Neural progenitor cell (in vitro differentiated cells): ENCODE measurements around the gene ALKBH2.

Experiments used
- EZH2 ChIP-seq: fragments of 200-600 bp; sonication (generic); IDR thresholded peaks from 2 replicates; pipeline ENCODE4 v1.6.1; 2017; ENCODE audit warnings: antibody characterized with exemption, mild to moderate bottlenecking, moderate library complexity
- EZH2phosphoT487 ChIP-seq: fragments of 200-600 bp; sonication (generic); IDR thresholded peaks from 2 replicates; pipeline ENCODE4 v1.6.1; 2017; ENCODE audit warnings: antibody characterized with exemption
- TF ChIP-seq, protein P1 (sequence below): fragments of 200-600 bp; sonication (generic); IDR thresholded peaks from 2 replicates; pipeline ENCODE4 v1.5.1; 2017; ENCODE audit warnings: antibody characterized with exemption, mild to moderate bottlenecking

DNA sequence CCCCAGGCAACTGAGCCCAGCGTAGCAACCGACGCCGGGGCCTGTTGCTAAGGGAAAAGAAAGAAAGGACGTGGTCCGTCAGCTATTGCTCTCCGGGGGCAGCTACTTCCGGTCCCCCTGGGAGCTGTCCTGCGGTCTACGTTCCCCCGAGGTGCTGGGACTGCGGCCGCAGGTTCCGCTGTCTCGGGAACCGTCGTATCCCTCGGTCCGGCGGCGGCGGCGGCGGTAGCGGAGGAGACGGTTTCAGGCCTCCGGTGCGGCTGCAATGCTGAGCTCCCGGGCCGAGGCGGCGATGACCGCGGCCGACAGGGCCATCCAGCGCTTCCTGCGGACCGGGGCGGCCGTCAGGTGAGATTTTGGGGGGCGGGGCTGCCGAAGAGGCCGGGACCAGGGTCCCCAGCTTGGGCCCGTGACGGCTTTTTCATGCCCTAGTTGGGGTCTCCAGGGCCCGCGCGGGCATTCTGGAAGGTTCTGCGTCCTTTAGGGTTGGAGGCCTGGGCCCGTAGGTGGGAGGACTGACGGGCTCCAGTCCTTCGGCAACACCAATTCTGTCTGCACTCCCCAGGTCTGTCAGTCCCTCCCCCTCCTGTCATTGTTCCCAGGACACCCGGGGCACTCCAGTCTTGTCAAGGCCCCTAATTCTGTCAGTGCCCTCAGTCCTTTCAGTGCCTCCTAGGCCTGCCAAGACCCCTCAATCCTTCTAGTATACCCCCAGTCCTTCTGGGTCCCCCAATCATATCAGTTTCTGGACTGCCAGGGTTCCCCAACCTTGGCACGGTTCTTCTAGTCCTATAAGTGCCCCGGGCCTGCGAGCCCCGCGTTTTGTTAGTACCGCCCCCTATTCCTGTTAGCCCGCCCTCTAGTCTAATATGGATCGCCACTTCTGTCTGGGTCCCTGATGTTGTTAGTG, 40.6 kb downstream of the ALKBH2 start, which contains the start of gene USP30:
- TF ChIP-seq, protein P1, sequence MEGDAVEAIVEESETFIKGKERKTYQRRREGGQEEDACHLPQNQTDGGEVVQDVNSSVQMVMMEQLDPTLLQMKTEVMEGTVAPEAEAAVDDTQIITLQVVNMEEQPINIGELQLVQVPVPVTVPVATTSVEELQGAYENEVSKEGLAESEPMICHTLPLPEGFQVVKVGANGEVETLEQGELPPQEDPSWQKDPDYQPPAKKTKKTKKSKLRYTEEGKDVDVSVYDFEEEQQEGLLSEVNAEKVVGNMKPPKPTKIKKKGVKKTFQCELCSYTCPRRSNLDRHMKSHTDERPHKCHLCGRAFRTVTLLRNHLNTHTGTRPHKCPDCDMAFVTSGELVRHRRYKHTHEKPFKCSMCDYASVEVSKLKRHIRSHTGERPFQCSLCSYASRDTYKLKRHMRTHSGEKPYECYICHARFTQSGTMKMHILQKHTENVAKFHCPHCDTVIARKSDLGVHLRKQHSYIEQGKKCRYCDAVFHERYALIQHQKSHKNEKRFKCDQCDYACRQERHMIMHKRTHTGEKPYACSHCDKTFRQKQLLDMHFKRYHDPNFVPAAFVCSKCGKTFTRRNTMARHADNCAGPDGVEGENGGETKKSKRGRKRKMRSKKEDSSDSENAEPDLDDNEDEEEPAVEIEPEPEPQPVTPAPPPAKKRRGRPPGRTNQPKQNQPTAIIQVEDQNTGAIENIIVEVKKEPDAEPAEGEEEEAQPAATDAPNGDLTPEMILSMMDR: no peak
- TF ChIP-seq EZH2: no peak
- TF ChIP-seq EZH2phosphoT487: no peak
